Measurements from ENCODE around the gene CASP5.
A peak's percentile ranks its signal among the peaks of the same experiment; 100 is the strongest.

The CASP5 gene

GRCh38 chr11:104957280-104957679 is 65.7 kb downstream of the CASP5 start:
- TF ChIP-seq REST (IDR thresholded peaks at IDR 0.05; ENCODE audit: low read depth), result no peak

GRCh38 chr11:104956528-104956927 is 66.4 kb downstream of the CASP5 start:
- no peak for TF ChIP-seq TEAD4 (IDR thresholded peaks at IDR 0.05)
- no peak for TF ChIP-seq TCF12 (IDR thresholded peaks at IDR 0.05; ENCODE audit: low read depth)
- TF ChIP-seq TAF1 (IDR thresholded peaks at IDR 0.05; ENCODE audit: low read depth), result no peak
- no peak for TF ChIP-seq USF1 (IDR thresholded peaks at IDR 0.05)
- TF ChIP-seq CEBPB (IDR thresholded peaks at IDR 0.05), result peak; percentile 97
- no peak for TF ChIP-seq EGR1 (IDR thresholded peaks at IDR 0.05)
- TF ChIP-seq MAX (IDR thresholded peaks at IDR 0.05), result no peak
- TF ChIP-seq NFIC (IDR thresholded peaks at IDR 0.05), result no peak

- TF ChIP-seq ZBTB7A (IDR thresholded peaks at IDR 0.05; ENCODE audit: low read depth) (no peak), MAX (IDR thresholded peaks at IDR 0.05) (no peak), NFIC (IDR thresholded peaks at IDR 0.05) (no peak)
Measured at GRCh38 chr11:104946907-104947306, 76.1 kb downstream of the CASP5 start.

Data from Ishikawa (cell line).